ENCODE results near the gene MCC.

DNA sequence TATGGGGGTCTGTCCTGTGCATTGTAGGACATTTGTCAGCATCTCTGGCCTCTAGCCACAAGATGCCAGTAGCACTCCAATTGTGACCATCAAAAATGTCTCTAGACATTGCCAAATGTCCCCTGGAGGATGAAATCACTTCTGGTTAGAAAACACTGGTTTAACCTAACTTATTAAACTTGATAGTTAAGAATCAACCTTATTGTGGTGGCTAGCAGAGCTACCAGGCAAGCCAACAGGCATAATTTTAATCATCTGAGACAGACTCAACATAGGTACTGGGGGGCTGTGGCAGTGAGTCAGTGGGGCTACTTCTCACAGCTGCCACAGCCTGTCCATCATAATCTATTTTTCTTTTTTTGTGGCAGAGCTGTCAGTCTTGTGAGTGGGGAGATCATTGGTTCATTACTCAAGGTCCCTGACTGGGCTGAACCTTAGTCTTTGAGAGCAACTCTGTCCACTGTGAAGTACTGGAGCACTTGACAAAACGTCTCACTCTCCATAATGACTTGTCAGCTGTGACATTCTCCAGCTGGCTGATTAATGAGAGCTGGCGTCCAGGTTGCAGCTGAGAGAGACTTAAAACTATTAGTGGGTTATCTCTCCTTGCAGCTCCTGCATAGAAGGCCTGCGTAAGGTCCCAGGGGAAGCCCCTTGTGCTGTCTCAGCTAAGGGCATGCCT, 403.7 kb downstream of the MCC start:
- no peak for TF ChIP-seq EP300 (IDR thresholded peaks at IDR 0.05; ENCODE audit: borderline replicate concordance)
- no peak for TF ChIP-seq RAD21 (IDR thresholded peaks at IDR 0.05; ENCODE audit: low read depth)
- TF ChIP-seq FOXM1 (IDR thresholded peaks at IDR 0.05; ENCODE audit: borderline replicate concordance, low read depth): no peak
- no peak for TF ChIP-seq ZBTB7A (IDR thresholded peaks at IDR 0.05; ENCODE audit: low read depth)

Data from Ishikawa (cell line).